HG03558 (cell line): Measurements from ENCODE around the gene IRF2BP2.

Source experiments
- ATAC-seq: cut with Tn5 transposase; IDR thresholded peaks from one replicate; pipeline ENCODE4 v1.9.1; 2021; ENCODE audit warnings: moderate number of reproducible peaks; ENCODE audit not compliant: unreplicated experiment; ENCODE audit errors: extremely low read depth

The IRF2BP2 gene

GRCh38 chr1:234616644-234617043 lies 6.7 kb upstream of the IRF2BP2 start:
- no peak for ATAC-seq

GRCh38 chr1:234614081-234614489 lies 4.1 kb upstream of the IRF2BP2 start:
- no peak for ATAC-seq

- ATAC-seq, result no peak
These were observed 3.3 kb upstream of the IRF2BP2 start for GRCh38 chr1:234613128-234613875.

GRCh38 chr1:234612352-234613127 lies 2.6 kb upstream of the IRF2BP2 start:
- peak; percentile 28 for ATAC-seq

GRCh38 chr1:234611847-234612351 lies 1.9 kb upstream of the IRF2BP2 start:
- ATAC-seq, result no peak

GRCh38 chr1:234611225-234611846 lies 1.4 kb upstream of the IRF2BP2 start:
- peak; percentile 20 for ATAC-seq

- ATAC-seq, result peak; percentile 23
These were observed 767 bp upstream of the IRF2BP2 start for GRCh38 chr1:234610666-234611224.

GRCh38 chr1:234609691-234610042 lies 311 bp downstream of the IRF2BP2 start:
- no peak for ATAC-seq

GRCh38 chr1:234608911-234609690 lies 877 bp downstream of the IRF2BP2 start:
- no peak for ATAC-seq

- ATAC-seq, result no peak
These were observed 1.7 kb downstream of the IRF2BP2 start for GRCh38 chr1:234608025-234608910.

- ATAC-seq, result no peak
These were observed 2.6 kb downstream of the IRF2BP2 start for GRCh38 chr1:234607109-234608024.

- ATAC-seq, result no peak
These were observed 3.2 kb downstream of the IRF2BP2 start for GRCh38 chr1:234606784-234607108.

- no peak for ATAC-seq
These were observed 3.8 kb downstream of the IRF2BP2 start for GRCh38 chr1:234605983-234606783.

- ATAC-seq, result no peak
These were observed 4.5 kb downstream of the IRF2BP2 start for GRCh38 chr1:234605399-234605982.

GRCh38 chr1:234604495-234605398 lies 5.2 kb downstream of the IRF2BP2 start:
- ATAC-seq, result no peak
